Endometrial microvascular endothelial cells (primary cell): Measurements from ENCODE around the gene BCAT1. TPM values are rescaled to one million over a fixed set of nuclear protein-coding genes. Genes with fewer than 3 reads are reported as not detected.
"Not testable (repeated sequence)": the region's sequence is repeated elsewhere in the genome, so short reads cannot be mapped to it uniquely, and the experiment has no call there.

Source experiments
- in situ Hi-C: cut with HindIII; loops from 2 replicates; pipeline ENCODE4 v1.10.0; 2017; ENCODE audit warnings: low sequenced_read_pairs, low pct_unique_long_range_greater_than_20kb; ENCODE audit errors: inconsistent ontology term
- total RNA-seq: library from RNA; depleted of rRNA; stranded (reverse); fragments of >200 nt; gene quantifications from one replicate; pipeline ENCODE4 v1.2.3, GENCODE V29; 2015; ENCODE audit errors: inconsistent ontology term

The BCAT1 gene
- total RNA-seq, 1 donor from 2014 or later: 117 TPM

GRCh38 chr12:24933694-24934407 is 15.1 kb downstream of the BCAT1 start:
- in situ Hi-C loops: no loop called here

- in situ Hi-C loops: no loop called here
Measured at GRCh38 chr12:24931666-24932405, 17.1 kb downstream of the BCAT1 start.

GRCh38 chr12:24929953-24930352 is 18.9 kb downstream of the BCAT1 start:
- in situ Hi-C loops: no loop called here

- in situ Hi-C loops: not testable (repeated sequence)
Measured at GRCh38 chr12:24928533-24929306, 20.2 kb downstream of the BCAT1 start.

- in situ Hi-C loops: no loop called here
Measured at GRCh38 chr12:24928131-24928530, 20.8 kb downstream of the BCAT1 start.

GRCh38 chr12:24926080-24926479 is 22.8 kb downstream of the BCAT1 start:
- in situ Hi-C loops: not testable (repeated sequence)

- in situ Hi-C loops: no loop called here
Measured at GRCh38 chr12:24922090-24922489, 26.8 kb downstream of the BCAT1 start.

GRCh38 chr12:24921251-24922038 is 27.5 kb downstream of the BCAT1 start:
- in situ Hi-C loops: no loop called here

GRCh38 chr12:24920141-24920540 is 28.8 kb downstream of the BCAT1 start:
- in situ Hi-C loops: no loop called here

GRCh38 chr12:24919346-24920001 is 29.4 kb downstream of the BCAT1 start:
- in situ Hi-C loops: no loop called here

GRCh38 chr12:24918596-24918995 is 30.3 kb downstream of the BCAT1 start:
- in situ Hi-C loops: no loop called here

- in situ Hi-C loops: no loop called here
Measured at GRCh38 chr12:24915501-24915900, 33.4 kb downstream of the BCAT1 start.

GRCh38 chr12:24913953-24914352 is 34.9 kb downstream of the BCAT1 start:
- in situ Hi-C loops: no loop called here

- in situ Hi-C loops: no loop called here
Measured at GRCh38 chr12:24913130-24913529, 35.8 kb downstream of the BCAT1 start.

GRCh38 chr12:24911271-24911791 is 37.6 kb downstream of the BCAT1 start:
- in situ Hi-C loops: no loop called here

- in situ Hi-C loops: not testable (repeated sequence)
Measured at GRCh38 chr12:24910192-24910591, 38.7 kb downstream of the BCAT1 start.

- in situ Hi-C loops: no loop called here
Measured at GRCh38 chr12:24909667-24910066, 39.2 kb downstream of the BCAT1 start.

- in situ Hi-C loops: no loop called here
Measured at GRCh38 chr12:24907464-24907863, 41.4 kb downstream of the BCAT1 start.
